H9 (cell line): Measurements from ENCODE around the gene KCNMB1. TPM values are rescaled to one million over a fixed set of nuclear protein-coding genes. Genes with fewer than 3 reads are reported as not detected.

Experiments
- DNase-seq: peaks from one replicate; pipeline ENCODE4 v3.0.0-alpha.2; 2017
- H2AFZ ChIP-seq: one replicate; pipeline ENCODE4 v1.6.1; 2013; ENCODE audit warnings: mild to moderate bottlenecking, low read length, control low read depth, moderate library complexity
- H2AK5ac ChIP-seq: 2 replicates; pipeline ENCODE4 v1.6.1; 2013; ENCODE audit warnings: low read length, control low read depth, mixed read lengths; ENCODE audit not compliant: insufficient read length
- H2BK120ac ChIP-seq: one replicate; pipeline ENCODE4 v1.6.1; 2013; ENCODE audit warnings: low read depth, mild to moderate bottlenecking, low read length, control low read depth, inconsistent platforms; ENCODE audit not compliant: poor library complexity, severe bottlenecking
- H2BK12ac ChIP-seq: 2 replicates; pipeline ENCODE4 v1.6.1; 2013; ENCODE audit warnings: low read length, control low read depth, mixed read lengths, low read depth; ENCODE audit not compliant: insufficient read length
- H2BK15ac ChIP-seq: 2 replicates; pipeline ENCODE4 v1.6.1; 2013; ENCODE audit warnings: low read depth, low read length, control low read depth
- H2BK20ac ChIP-seq: one replicate; pipeline ENCODE4 v1.6.1; 2013; ENCODE audit warnings: low read depth, mild to moderate bottlenecking, low read length, control low read depth, inconsistent platforms; ENCODE audit not compliant: poor library complexity, severe bottlenecking
- H2BK5ac ChIP-seq: 2 replicates; pipeline ENCODE4 v1.6.1; 2013; ENCODE audit warnings: low read length, control low read depth, mixed read lengths; ENCODE audit not compliant: insufficient read length
- H3K14ac ChIP-seq: 2 replicates; pipeline ENCODE4 v1.6.1; 2013; ENCODE audit warnings: low read length, control low read depth; ENCODE audit not compliant: insufficient read depth
- H3K18ac ChIP-seq: 2 replicates; pipeline ENCODE4 v1.6.1; 2013; ENCODE audit warnings: low read depth, mild to moderate bottlenecking, mixed read lengths, low read length, control low read depth; ENCODE audit not compliant: insufficient read length
- H3K23ac ChIP-seq: 2 replicates; pipeline ENCODE4 v1.6.1; 2013; ENCODE audit warnings: low read length, control low read depth, mixed read lengths, low read depth; ENCODE audit not compliant: insufficient read length
- H3K23me2 ChIP-seq: 2 replicates; pipeline ENCODE4 v1.6.1; 2013; ENCODE audit warnings: low read depth, mild to moderate bottlenecking, mixed read lengths, low read length, control low read depth; ENCODE audit not compliant: insufficient read length, poor library complexity, severe bottlenecking
- H3K27ac ChIP-seq: 2 replicates; pipeline ENCODE4 v1.5.1; 2013; ENCODE audit warnings: low read length, control low read depth, mixed read lengths, low read depth; ENCODE audit not compliant: insufficient read length
- H3K27me3 ChIP-seq: 2 replicates; pipeline ENCODE4 v1.6.1; 2013; ENCODE audit warnings: low read length, control low read depth, inconsistent platforms; ENCODE audit not compliant: insufficient read depth
- H3K4ac ChIP-seq: 2 replicates; pipeline ENCODE4 v1.6.1; 2013; ENCODE audit warnings: low read depth, mild to moderate bottlenecking, control low read depth, inconsistent platforms, low read length, moderate library complexity
- H3K4me1 ChIP-seq: 2 replicates; pipeline ENCODE4 v1.6.1; 2013; ENCODE audit warnings: low read length, control low read depth, inconsistent platforms; ENCODE audit not compliant: insufficient read depth
- H3K4me2 ChIP-seq: 2 replicates; pipeline ENCODE4 v1.6.1; 2013; ENCODE audit warnings: low read length, control low read depth, mixed read lengths; ENCODE audit not compliant: insufficient read length, insufficient read depth
- H3K56ac ChIP-seq: 2 replicates; pipeline ENCODE4 v1.6.1; 2013; ENCODE audit warnings: low read depth, mild to moderate bottlenecking, mixed read lengths, low read length, control low read depth; ENCODE audit not compliant: insufficient read length
- H3K79me1 ChIP-seq: 2 replicates; pipeline ENCODE4 v1.6.1; 2013; ENCODE audit warnings: low read depth, mild to moderate bottlenecking, moderate library complexity, low read length, control low read depth, inconsistent platforms; ENCODE audit not compliant: insufficient read depth, poor library complexity, severe bottlenecking
- H3K79me2 ChIP-seq: 2 replicates; pipeline ENCODE4 v1.6.1; 2013; ENCODE audit warnings: low read length, control low read depth, inconsistent platforms; ENCODE audit not compliant: insufficient read depth
- H3K9ac ChIP-seq: 2 replicates; pipeline ENCODE4 v1.6.1; 2013; ENCODE audit warnings: low read length, control low read depth, mixed read lengths; ENCODE audit not compliant: insufficient read length; ENCODE audit errors: extremely low read depth
- H3K9me3 ChIP-seq: one replicate; pipeline ENCODE4 v1.6.1; 2013; ENCODE audit warnings: low read depth, low read length, inconsistent platforms; ENCODE audit not compliant: control insufficient read depth
- H3T11ph ChIP-seq: one replicate; pipeline ENCODE4 v1.6.1; 2013; ENCODE audit warnings: mild to moderate bottlenecking, low read length, control low read depth, inconsistent platforms
- H4K20me1 ChIP-seq: one replicate; pipeline ENCODE4 v1.6.1; 2013; ENCODE audit not compliant: control insufficient read depth, insufficient read length, insufficient read depth
- H4K5ac ChIP-seq: 2 replicates; pipeline ENCODE4 v1.6.1; 2013; ENCODE audit warnings: low read depth, mild to moderate bottlenecking, mixed read lengths, low read length, control low read depth; ENCODE audit not compliant: insufficient read length
- H4K8ac ChIP-seq: replicated peaks from 2 replicates; pipeline ENCODE4 v1.6.1; 2013; ENCODE audit warnings: low read length, control low read depth, mixed read lengths, low read depth; ENCODE audit not compliant: insufficient read length
- H4K91ac ChIP-seq: 2 replicates; pipeline ENCODE4 v1.6.1; 2013; ENCODE audit warnings: low read depth, mild to moderate bottlenecking, moderate library complexity, mixed read lengths, low read length, control low read depth; ENCODE audit not compliant: insufficient read length
- H3K27ac Mint-ChIP-seq, 3 experiments: 2 replicates in 2 of 3; 3 replicates in 1 of 3; pipeline ENCODE4 v1.8.0; 2020 to 2021; ENCODE audit warnings: mixed read lengths in 3 of 3, mild to moderate bottlenecking in 1 of 3, moderate library complexity in 1 of 3
- H3K27me3 Mint-ChIP-seq: 2 replicates; pipeline ENCODE4 v1.8.0; 2021; ENCODE audit warnings: low read depth, mild to moderate bottlenecking, moderate library complexity, mixed read lengths
- H3K36me3 Mint-ChIP-seq, 3 experiments: 2 replicates in 2 of 3; 3 replicates in 1 of 3; pipeline ENCODE4 v1.8.0; 2020 to 2021; ENCODE audit warnings: low read depth in 3 of 3, mixed read lengths in 3 of 3; ENCODE audit not compliant: insufficient read depth in 1 of 3
- H3K4me1 Mint-ChIP-seq, 2 experiments: 2 replicates each; pipeline ENCODE4 v1.8.0; 2020; ENCODE audit warnings: mixed read lengths in 2 of 2
- H3K4me3 Mint-ChIP-seq, 2 experiments: 2 replicates in 1 of 2; 3 replicates in 1 of 2; pipeline ENCODE4 v1.8.0; 2020 to 2021; ENCODE audit warnings: mild to moderate bottlenecking in 2 of 2, mixed read lengths in 2 of 2, moderate library complexity in 1 of 2
- H3K9me3 Mint-ChIP-seq, 2 experiments: 2 replicates in 1 of 2; 3 replicates in 1 of 2; pipeline ENCODE4 v1.8.0; 2020; ENCODE audit warnings: mild to moderate bottlenecking in 2 of 2, mixed read lengths in 2 of 2, moderate library complexity in 1 of 2
- CTCF ChIP-seq: fragments of 200-600 bp; sonication (generic); conservative IDR thresholded peaks from 3 replicates; pipeline ENCODE4 v1.8.0; 2021; ENCODE audit warnings: antibody characterized with exemption, mild to moderate bottlenecking
- WGBS: extraction: QIAGEN DNeasy Blood & Tissue Kit; methylation state at CpG from one replicate; pipeline ENCODE4 v1.1.7; 2013; ENCODE audit warnings: missing lambda C conversion rate, low lambda C conversion rate, mixed read lengths; ENCODE audit not compliant: insufficient read length; ENCODE audit errors: extremely low coverage; 5-methylcytosine and 5-hydroxymethylcytosine counted together
- total RNA-seq: library from RNA; stranded (reverse); gene quantifications from 2 replicates; pipeline ENCODE4 v1.2.1, GENCODE V29; 2021

Gene KCNMB1
- total RNA-seq, 1 experiment from 2014 or later: 0.28 TPM

GRCh38 chr5:170327829-170328228 is 61.3 kb downstream of the KCNMB1 start:
- H3K14ac ChIP-seq: no peak overlapping the region
- H3K56ac ChIP-seq: no peak overlapping the region
- no peak overlapping the region for H2BK5ac ChIP-seq
- no peak overlapping the region for H3K18ac ChIP-seq
- H3K79me2 ChIP-seq: no peaks in the 10 kb centered on the region; the same call in 1 of the 2 replicates
- no peaks in the 10 kb centered on the region for H4K20me1 ChIP-seq
- H3K27me3 ChIP-seq: no peaks in the 10 kb centered on the region
- no peaks in the 10 kb centered on the region for H3K36me3 Mint-ChIP-seq
- H3K4me1 ChIP-seq: peaks cover 3% of the 10 kb centered on the region; the same call in 1 of the 2 replicates
- H3T11ph ChIP-seq: no peak overlapping the region
- TF ChIP-seq CTCF: no peak
- no peak overlapping the region for H2BK12ac ChIP-seq
- no peaks in the 10 kb centered on the region for H3K9me3 Mint-ChIP-seq
- H4K5ac ChIP-seq: no peak overlapping the region
- no peaks in the 10 kb centered on the region for H3K79me1 ChIP-seq
- H3K27ac Mint-ChIP-seq: no peak overlapping the region
- WGBS: no CpG with 5 or more reads among the region's 2 CpGs
- H2AFZ ChIP-seq: no peak overlapping the region
- H3K27me3 Mint-ChIP-seq: no peaks in the 10 kb centered on the region
- no peak overlapping the region for H2BK15ac ChIP-seq
- H3K4me2 ChIP-seq: no peak overlapping the region
- no peak overlapping the region for H3K27ac ChIP-seq
- H3K4me1 Mint-ChIP-seq: peaks cover 20 to 21% of the 10 kb centered on the region in 2 experiments
- H3K23ac ChIP-seq: no peak overlapping the region
- DNase-seq: no peak
- H4K8ac ChIP-seq: no peak overlapping the region
- no peak overlapping the region for H2BK20ac ChIP-seq
- H3K4ac ChIP-seq: no peak overlapping the region
- H2AK5ac ChIP-seq: no peak overlapping the region
- H4K91ac ChIP-seq: no peak overlapping the region
- no peak overlapping the region for H3K4me3 Mint-ChIP-seq
- no peak overlapping the region for H3K9ac ChIP-seq
- no peak overlapping the region for H2BK120ac ChIP-seq
- H3K9me3 ChIP-seq: no peaks in the 10 kb centered on the region
- no peaks in the 10 kb centered on the region for H3K23me2 ChIP-seq
